Activated CD4-positive, CD25-positive, alpha-beta regulatory T cell treated with anti-CD3 and anti-CD28 coated beads, Interleukin-2, amount 50 U/mL, for 24 hours (primary cell): ENCODE measurements around the gene CELF4.
"Not testable (repeated sequence)": the region's sequence is repeated elsewhere in the genome, so short reads cannot be mapped to it uniquely, and the experiment has no call there.

Experiments
- ATAC-seq, 2 donors: fragments of 150-1000 bp; cut with Tn5 transposase; one replicate each; pipeline ENCODE4 v1.10.0; 2021; ENCODE audit warnings: mild to moderate bottlenecking in 1 of 2, moderate library complexity in 1 of 2

CELF4 gene

DNA sequence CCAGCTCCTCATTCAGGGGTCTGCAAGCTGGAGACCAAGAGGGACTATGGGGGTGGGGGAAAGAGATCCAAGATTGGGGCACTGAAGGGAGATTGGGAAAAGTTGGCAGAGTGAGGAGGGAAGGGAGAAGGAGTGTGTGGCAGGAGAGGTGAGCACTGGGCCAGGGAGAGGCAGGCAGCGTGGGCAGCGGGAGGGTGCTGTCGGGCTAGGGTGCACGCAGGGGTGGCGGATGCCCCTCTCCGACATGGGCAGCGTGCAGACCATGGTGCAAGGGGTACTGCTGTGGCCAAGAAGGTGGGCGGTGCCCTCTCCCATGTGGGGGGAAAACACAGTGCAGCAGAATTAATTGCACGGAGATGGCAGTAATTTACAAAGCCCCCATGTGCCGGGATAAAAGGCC lies 74.1 kb downstream of the CELF4 start:
- ATAC-seq: no peak

DNA sequence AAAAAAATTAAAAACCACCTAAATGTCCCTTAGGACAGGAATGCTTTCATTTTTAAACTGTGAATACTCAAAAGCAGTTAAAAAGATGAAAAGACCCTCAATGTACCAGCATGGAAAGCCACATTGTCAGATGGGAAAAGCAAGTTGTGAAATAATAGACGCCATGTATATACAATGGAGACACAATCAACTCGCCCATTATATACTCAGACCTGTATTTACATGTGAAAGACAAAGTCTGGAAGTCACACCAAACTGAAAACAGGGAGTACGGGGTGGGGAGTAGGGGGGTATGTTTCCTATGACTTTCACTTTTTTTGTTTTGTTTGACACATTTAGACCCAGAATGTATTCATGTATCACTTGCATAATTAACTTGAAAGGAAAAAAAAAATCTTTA lies 75.6 kb downstream of the CELF4 start:
- ATAC-seq: no peak

GRCh38 chr18:37489011-37489410 lies 76.6 kb downstream of the CELF4 start:
- no peak for ATAC-seq

DNA sequence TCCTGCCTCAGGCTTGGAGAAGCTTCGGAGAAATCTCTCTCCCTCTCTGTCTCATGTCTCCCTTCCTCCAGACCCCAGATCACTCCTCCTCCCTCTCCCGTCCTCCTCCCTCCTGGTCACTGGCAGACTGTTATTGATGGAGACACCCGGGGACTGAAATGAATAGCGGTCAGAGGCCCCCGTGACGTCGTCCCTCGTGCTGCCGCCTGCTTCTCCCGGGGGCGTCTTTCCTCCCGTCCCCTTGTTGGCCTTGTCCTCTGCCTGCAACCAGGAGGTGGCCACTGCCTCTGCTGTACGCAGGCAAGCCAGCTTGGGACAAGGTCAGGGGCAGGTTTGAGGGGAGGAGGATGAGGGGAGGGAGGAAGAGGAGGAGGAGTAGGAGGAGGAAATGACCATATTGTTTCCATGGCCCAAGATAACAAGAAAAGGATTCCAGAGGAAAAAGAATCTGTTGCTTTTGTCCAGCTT lies 78.2 kb downstream of the CELF4 start:
- ATAC-seq: no peak

DNA sequence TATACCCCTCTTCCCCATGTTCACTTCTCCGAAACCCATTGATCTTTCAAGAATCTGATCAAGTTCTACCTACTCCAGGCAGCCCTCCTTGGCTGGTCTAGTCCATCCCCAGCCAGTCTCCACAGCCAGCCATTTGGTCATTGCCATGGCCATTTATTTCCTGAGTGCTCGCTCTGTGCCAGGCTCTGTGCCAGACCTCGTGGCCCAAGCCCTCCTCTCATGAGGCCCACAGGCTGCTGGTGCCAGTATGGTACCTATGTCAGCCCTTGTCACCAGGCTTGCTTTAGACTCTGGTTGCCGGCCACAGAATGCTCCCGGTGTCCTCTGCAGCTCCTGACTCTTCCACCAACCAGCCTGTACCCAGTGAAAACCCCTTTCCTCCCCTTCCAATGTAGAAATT lies 78.8 kb downstream of the CELF4 start:
- no peak for ATAC-seq

- no peak for ATAC-seq
Observed at GRCh38 chr18:37484983-37485834, 80.4 kb downstream of the CELF4 start.

GRCh38 chr18:37483984-37484819 lies 81.4 kb downstream of the CELF4 start:
- no peak for ATAC-seq

DNA sequence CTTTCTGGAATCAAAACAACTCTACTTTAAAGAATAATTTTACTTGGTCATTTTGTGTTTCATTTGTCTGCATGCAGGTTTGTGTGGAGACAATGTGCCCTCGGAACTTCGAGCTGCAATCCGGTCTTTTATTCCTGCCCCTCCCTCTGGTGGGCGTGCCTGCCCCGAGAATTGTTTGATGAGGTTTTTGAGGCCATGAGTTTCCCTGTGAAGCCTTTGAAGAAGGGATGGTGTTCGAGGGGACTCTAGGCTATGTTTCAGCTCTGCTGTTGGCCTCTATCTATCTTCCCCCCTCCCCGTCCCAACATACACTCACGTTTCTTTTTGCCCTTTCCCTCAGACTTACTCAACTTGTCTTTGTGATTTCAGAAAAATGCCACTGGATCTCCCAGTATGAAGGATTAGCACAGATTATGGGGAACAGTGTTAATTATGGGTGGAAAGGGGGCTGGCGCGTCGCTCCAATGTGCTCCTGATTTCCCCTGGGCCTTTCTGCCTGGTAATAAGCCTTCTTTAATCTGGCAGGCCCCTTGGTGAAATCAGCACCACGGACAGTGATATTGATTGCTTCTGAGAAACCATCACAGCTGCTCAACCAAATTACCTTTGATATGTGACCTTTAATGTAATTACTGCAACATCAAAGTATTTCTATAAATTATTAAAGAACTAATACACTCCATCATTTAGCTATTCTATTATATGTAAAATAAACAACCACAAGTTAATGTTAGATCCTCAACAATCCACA lies 82.2 kb downstream of the CELF4 start:
- no peak for ATAC-seq

DNA sequence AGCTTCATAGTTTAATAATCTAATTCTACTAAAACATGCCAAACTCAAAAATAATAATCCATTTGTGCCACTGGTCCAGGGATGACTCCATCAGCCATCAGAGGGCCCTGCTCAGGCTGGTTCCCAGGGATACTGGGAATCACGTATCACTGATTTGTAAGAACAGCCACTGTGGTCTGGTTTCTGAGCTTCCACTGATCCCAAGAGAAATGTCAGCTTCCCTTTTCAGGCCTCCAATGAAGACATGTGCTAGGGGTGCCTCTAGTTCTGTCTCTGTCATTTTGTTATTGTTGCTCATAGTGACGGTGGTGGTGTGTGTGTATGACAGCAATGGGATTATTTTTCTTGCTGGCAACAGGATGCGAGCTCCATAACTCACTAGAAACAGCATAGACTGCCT lies 83.2 kb downstream of the CELF4 start:
- no peak for ATAC-seq

- no peak for ATAC-seq
Observed at GRCh38 chr18:37482002-37482401, 83.6 kb downstream of the CELF4 start.

DNA sequence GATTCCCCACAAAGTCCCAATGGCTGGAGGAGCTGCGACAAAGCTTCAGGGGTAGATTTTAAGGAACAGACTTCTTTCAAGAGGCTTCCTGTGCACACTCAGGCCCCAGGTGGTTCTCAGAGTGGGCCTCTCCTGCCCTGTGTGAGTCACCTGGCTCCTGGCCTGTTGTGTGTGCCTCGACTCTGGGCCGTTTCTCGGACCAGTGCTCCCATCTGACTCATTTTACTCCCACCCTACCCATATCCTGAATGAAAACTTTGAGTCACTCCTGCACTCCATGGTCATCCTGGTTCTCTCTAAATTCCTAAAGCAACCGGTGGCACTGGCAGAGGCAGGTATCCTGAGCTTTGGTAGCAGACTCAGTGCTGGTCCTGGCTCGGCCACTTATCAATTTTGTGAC lies 84.1 kb downstream of the CELF4 start:
- no peak for ATAC-seq

DNA sequence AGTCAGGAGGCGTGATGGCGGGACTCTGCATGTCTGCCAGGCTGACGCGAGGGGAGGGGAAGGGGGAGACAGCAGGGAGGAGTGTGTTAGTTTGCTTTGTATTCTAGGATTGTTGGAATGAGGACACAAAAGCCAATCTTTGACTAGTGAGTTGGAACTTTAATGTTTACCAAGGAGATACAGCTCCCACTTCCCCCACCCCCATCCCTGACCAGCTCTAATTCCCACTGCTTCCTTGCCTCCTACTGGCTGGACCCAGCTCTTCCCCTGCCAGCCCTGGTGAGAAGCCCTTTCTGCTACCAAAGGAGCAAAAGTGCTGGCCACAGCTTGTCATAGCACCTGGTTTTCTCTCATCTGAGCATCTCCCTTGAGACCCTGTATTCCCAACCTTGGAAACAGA lies 84.5 kb downstream of the CELF4 start:
- no peak for ATAC-seq

GRCh38 chr18:37476611-37477295 lies 88.8 kb downstream of the CELF4 start:
- no peak for ATAC-seq

GRCh38 chr18:37476182-37476581 lies 89.4 kb downstream of the CELF4 start:
- ATAC-seq: no peak

GRCh38 chr18:37473195-37473840 lies 92.3 kb downstream of the CELF4 start:
- no peak for ATAC-seq

GRCh38 chr18:37471637-37472036 lies 94.0 kb downstream of the CELF4 start:
- no peak for ATAC-seq

- ATAC-seq: no peak
Observed at GRCh38 chr18:37470986-37471385, 94.6 kb downstream of the CELF4 start.

GRCh38 chr18:37467002-37467662 lies 98.5 kb downstream of the CELF4 start:
- ATAC-seq: no peak

- ATAC-seq: no peak
Observed at GRCh38 chr18:37465958-37466357, 99.6 kb downstream of the CELF4 start.

DNA sequence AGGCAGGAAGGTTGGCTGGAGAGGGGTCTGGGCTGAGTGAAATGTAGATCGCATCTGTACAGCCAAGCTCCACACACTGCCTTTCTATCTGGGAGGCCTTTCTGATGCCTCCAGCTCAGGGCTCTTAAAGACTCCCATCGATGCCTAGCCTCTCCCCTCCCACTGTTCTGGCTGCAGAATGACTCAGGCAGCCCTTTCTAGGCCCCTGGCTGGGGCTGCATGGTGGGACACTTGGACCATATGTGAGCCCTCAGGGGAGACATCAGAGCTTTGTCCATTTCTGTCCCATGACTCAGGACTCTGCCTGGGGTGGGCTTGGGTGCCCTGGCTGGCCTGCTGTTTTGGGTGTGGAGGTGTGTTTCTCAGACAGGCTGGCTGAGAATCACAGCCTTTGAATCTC lies 101.3 kb downstream of the CELF4 start:
- ATAC-seq: no peak

GRCh38 chr18:37461329-37461728 lies 104.3 kb downstream of the CELF4 start:
- not testable (repeated sequence) for ATAC-seq
